Parathyroid adenoma (tissue), 2 donors: Measurements from ENCODE around the gene ERLEC1.

Source experiments
- H2AFZ ChIP-seq: fragments of 300-600 bp; sonication (generic); one replicate; pipeline ENCODE4 v1.7.0; 2017; ENCODE audit warnings: antibody characterized with exemption, mild to moderate bottlenecking
- H3K27ac ChIP-seq: fragments of 300-600 bp; sonication (generic); one replicate; pipeline ENCODE4 v1.7.0; 2017
- H3K27me3 ChIP-seq: fragments of 300-600 bp; sonication (generic); one replicate; pipeline ENCODE4 v1.7.0; 2017; ENCODE audit warnings: low read length; ENCODE audit not compliant: control insufficient read depth, insufficient read depth
- H3K36me3 ChIP-seq: fragments of 300-600 bp; sonication (generic); one replicate; pipeline ENCODE4 v1.7.0; 2017; ENCODE audit warnings: low read length; ENCODE audit not compliant: control insufficient read depth, insufficient read depth
- H3K4me1 ChIP-seq: fragments of 300-600 bp; sonication (generic); one replicate; pipeline ENCODE4 v1.7.0; 2017; ENCODE audit warnings: control low read depth
- H3K4me2 ChIP-seq: fragments of 300-600 bp; sonication (generic); one replicate; pipeline ENCODE4 v1.7.0; 2017; ENCODE audit warnings: low read length
- H3K4me3 ChIP-seq: fragments of 300-600 bp; sonication (generic); one replicate; pipeline ENCODE4 v1.7.0; 2017; ENCODE audit warnings: low read depth, low read length
- H3K79me2 ChIP-seq: fragments of 300-600 bp; sonication (generic); one replicate; pipeline ENCODE4 v1.7.0; 2017; ENCODE audit warnings: control low read depth
- H3K9ac ChIP-seq: fragments of 300-600 bp; sonication (generic); one replicate; pipeline ENCODE4 v1.7.0; 2017; ENCODE audit warnings: mild to moderate bottlenecking
- H3K9me3 ChIP-seq: fragments of 300-600 bp; sonication (generic); one replicate; pipeline ENCODE4 v1.7.0; 2017; ENCODE audit warnings: low read length; ENCODE audit not compliant: control insufficient read depth
- TF ChIP-seq, protein P1 (sequence below): fragments of 300-600 bp; sonication (generic); IDR thresholded peaks from one replicate; pipeline ENCODE4 v1.7.0; 2017; ENCODE audit warnings: antibody characterized with exemption, mild to moderate bottlenecking
- donor health status: primary hyperparathyroidism.

Gene ERLEC1

DNA sequence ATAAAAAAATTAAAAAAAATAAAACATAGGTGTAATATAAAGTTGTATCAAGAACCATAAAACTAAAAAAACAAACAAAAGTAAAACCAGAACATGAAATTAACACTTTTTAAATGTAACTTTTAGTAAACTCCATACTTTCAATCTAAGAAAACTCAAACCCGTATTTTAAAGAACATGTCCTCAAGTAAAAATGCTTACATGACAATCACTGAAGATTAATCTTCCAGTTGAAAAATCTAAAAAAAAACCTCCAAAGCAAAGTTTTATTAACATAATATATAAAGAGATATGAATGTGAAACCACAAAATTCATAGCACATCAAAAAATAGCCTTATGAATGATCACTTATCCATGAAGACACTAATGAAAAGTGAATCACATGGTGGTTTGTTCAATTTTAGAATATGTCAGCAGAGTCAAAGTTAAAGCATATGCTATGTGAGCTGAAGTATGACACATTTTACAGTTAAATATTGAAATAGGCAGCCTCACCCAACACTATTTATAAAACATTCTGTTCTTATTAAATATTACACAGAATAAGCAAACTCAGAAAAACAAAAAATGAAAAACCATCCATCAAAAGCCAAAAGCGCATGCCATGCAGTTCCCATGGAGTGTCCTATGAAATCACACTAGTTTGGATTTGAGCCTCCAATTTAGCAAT lies 42.3 kb upstream of the ERLEC1 start:
- Histone ChIP-seq H2AFZ (no peak overlapping the region), H3K9ac (no peak overlapping the region), H3K4me1 (no peaks in the 10 kb centered on the region), H3K27me3 (no peaks in the 10 kb centered on the region), H3K79me2 (peaks cover 2% of the 10 kb centered on the region), H3K36me3 (no peaks in the 10 kb centered on the region), H3K4me3 (no peak overlapping the region), H3K4me2 (no peak overlapping the region), H3K9me3 (no peaks in the 10 kb centered on the region), H3K27ac (no peak overlapping the region)
- TF ChIP-seq, protein P1, sequence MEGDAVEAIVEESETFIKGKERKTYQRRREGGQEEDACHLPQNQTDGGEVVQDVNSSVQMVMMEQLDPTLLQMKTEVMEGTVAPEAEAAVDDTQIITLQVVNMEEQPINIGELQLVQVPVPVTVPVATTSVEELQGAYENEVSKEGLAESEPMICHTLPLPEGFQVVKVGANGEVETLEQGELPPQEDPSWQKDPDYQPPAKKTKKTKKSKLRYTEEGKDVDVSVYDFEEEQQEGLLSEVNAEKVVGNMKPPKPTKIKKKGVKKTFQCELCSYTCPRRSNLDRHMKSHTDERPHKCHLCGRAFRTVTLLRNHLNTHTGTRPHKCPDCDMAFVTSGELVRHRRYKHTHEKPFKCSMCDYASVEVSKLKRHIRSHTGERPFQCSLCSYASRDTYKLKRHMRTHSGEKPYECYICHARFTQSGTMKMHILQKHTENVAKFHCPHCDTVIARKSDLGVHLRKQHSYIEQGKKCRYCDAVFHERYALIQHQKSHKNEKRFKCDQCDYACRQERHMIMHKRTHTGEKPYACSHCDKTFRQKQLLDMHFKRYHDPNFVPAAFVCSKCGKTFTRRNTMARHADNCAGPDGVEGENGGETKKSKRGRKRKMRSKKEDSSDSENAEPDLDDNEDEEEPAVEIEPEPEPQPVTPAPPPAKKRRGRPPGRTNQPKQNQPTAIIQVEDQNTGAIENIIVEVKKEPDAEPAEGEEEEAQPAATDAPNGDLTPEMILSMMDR, result no peak

DNA sequence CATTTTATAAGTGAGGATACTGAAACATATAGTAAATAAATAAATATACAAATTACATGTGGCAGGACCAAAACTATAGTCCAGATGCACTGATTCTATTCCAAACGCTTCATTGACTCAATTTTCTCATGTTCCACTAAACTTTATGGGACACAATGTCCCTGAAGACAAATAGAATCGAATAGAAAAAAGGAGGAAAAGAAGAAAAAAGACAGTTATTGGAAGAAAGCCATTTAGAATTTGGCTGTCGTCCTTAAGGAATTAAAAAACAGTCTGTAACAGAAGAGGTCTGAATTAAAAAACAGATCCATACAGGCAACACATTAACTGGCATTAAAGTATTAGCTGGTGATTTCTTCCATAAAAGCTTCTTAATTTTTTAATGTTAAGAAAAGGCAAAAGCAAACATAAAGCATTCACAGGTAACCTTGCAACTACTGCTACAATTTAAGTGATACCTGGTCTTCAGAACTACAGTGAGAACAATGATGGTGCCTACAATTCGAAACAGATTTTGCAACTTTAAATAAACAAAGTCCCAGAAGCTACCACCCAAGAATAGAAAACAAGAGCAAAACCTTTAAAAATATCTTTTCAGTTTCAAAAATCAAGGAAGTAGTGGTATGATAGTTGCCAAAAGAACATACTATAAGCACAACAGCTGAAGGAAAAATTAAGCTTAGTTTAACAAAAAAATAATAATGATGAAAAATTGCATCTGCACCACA lies 36.6 kb upstream of the ERLEC1 start:
- TF ChIP-seq, protein P1, result no peak
- Histone ChIP-seq H3K36me3 (no peaks in the 10 kb centered on the region), H3K9ac (no peak overlapping the region), H3K79me2 (no peaks in the 10 kb centered on the region), H3K27me3 (no peaks in the 10 kb centered on the region), H3K4me2 (no peak overlapping the region), H2AFZ (no peak overlapping the region), H3K9me3 (no peaks in the 10 kb centered on the region), H3K27ac (no peak overlapping the region), H3K4me1 (no peaks in the 10 kb centered on the region), H3K4me3 (no peak overlapping the region)

DNA sequence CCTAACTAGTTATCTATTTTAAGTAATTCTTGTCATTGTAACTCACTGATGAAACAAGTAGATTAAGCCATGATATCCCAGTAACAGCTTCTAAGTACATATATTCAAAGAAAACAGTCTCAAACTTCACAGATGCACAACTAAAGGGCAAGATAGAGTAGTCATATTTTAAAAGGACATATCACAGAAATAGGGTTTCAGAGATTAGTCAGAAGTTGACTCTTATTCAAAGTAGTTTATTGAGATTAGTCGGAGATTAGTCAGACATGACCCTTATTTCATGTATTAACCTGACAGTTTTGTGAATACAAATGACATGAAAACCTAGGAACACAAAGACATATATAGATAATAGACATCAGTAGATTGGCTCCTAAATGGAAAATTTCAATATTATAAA lies 35.1 kb upstream of the ERLEC1 start:
- Histone ChIP-seq H3K9me3 (no peaks in the 10 kb centered on the region), H3K36me3 (no peaks in the 10 kb centered on the region), H3K4me2 (no peak overlapping the region), H2AFZ (no peak overlapping the region), H3K27me3 (no peaks in the 10 kb centered on the region), H3K27ac (no peak overlapping the region), H3K79me2 (no peaks in the 10 kb centered on the region), H3K4me1 (no peaks in the 10 kb centered on the region), H3K9ac (no peak overlapping the region), H3K4me3 (no peak overlapping the region)
- TF ChIP-seq, protein P1, result no peak

DNA sequence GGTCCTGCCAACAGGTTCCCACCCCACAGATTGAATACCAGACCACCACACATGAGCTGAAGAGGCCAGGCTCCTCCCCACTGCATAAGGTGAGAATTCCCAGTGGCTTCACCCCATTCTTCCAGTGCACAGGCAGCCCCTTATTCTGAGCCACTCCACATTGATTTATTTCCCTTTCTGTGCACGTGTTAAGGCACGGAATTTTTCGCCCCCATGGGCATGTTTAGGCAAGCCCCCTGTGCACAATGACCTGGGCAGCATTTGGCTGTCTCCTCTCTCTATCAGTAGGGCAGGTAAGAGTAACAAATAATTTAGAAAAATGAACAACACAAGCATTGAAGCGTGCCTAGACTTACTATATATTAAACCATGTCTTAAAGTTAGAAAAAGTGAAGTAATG lies 34.5 kb upstream of the ERLEC1 start:
- Histone ChIP-seq H3K4me1 (no peaks in the 10 kb centered on the region), H3K27me3 (no peaks in the 10 kb centered on the region), H3K4me2 (no peak overlapping the region), H3K4me3 (no peak overlapping the region), H3K9me3 (no peaks in the 10 kb centered on the region), H3K27ac (no peak overlapping the region), H3K36me3 (no peaks in the 10 kb centered on the region), H3K9ac (no peak overlapping the region), H3K79me2 (no peaks in the 10 kb centered on the region), H2AFZ (no peak overlapping the region)
- TF ChIP-seq, protein P1, result no peak
